HepG2 (cell line): ENCODE data around the gene SPCS2. TPM values are rescaled to one million over a fixed set of nuclear protein-coding genes. Genes with fewer than 3 reads are reported as not detected.

Source experiments
- ATAC-seq: fragments of 200-7000 bp; cut with Tn5 transposase; 3 replicates; pipeline ENCODE4 v1.9.1; 2020; ENCODE audit warnings: mild to moderate bottlenecking, moderate library complexity
- BruUV-seq: library from RNA; stranded (reverse); fragments of 400-500 nt; replicated peaks from 2 replicates; lab custom pipeline; 2021; lab: Mats Ljungman, UMichigan
- CTCF ChIA-PET: fragments of 300-600 bp; formaldehyde crosslinking; extraction: SDS; loops from one replicate; lab custom pipeline; 2021; ENCODE audit warnings: low total read pairs, inconsistent platforms, low intra/inter-chr PET ratio; lab: Yijun Ruan, JAX
- POLR2A ChIA-PET: fragments of 350-600 bp; sonication (Branson Sonifier 250); formaldehyde crosslinking; loops from one replicate; lab custom pipeline; 2020; ENCODE audit warnings: antibody characterized with exemption, inconsistent platforms; lab: Yijun Ruan, JAX
- DNase-seq: peaks from one replicate; pipeline ENCODE4 v3.0.0-alpha.2; 2015; ENCODE audit warnings: low spot score
- FAIRE-seq: peaks from 3 replicates; lab custom pipeline; 2011; peaks lifted over from hg19 to GRCh38; lab: Jason Lieb, UNC
- H2AFZ ChIP-seq: one replicate; pipeline ENCODE4 v1.6.1; 2011; ENCODE audit warnings: low read length, inconsistent platforms
- H3K27ac ChIP-seq: fragments of 300-600 bp; 3 replicates; pipeline ENCODE4 v1.8.0; 2011; ENCODE audit warnings: mixed run types, mild to moderate bottlenecking, mixed read lengths, low read length, inconsistent platforms; ENCODE audit not compliant: insufficient read depth; ENCODE audit errors: extremely low read length
- H3K27me3 ChIP-seq, 2 experiments: fragments of 200-600 bp in 1 of 2; 2 replicates in 1 of 2; 3 replicates in 1 of 2; pipeline versions ENCODE4 v1.6.0 to v1.8.0; 2011; ENCODE audit warnings: low read length in 2 of 2, mild to moderate bottlenecking in 2 of 2, moderate library complexity in 2 of 2, inconsistent platforms in 1 of 2; ENCODE audit not compliant: insufficient read depth in 2 of 2, control insufficient read depth in 1 of 2
- H3K36me3 ChIP-seq, 2 experiments: fragments of 200-600 bp in 1 of 2; replicated peaks in 1 of 2; 2 replicates in 1 of 2; 3 replicates in 1 of 2; pipeline versions ENCODE4 v1.5.1 to v1.8.0; 2011; ENCODE audit warnings: low read length in 2 of 2, inconsistent platforms in 1 of 2; ENCODE audit not compliant: insufficient read depth in 2 of 2, control insufficient read depth in 1 of 2
- H3K4me1 ChIP-seq: 2 replicates; pipeline ENCODE4 v1.5.1; 2012; ENCODE audit warnings: low read length, inconsistent platforms; ENCODE audit not compliant: insufficient read depth
- H3K4me2 ChIP-seq: 2 replicates; pipeline ENCODE4 v1.6.0; 2011; ENCODE audit warnings: low read depth, low read length, inconsistent platforms
- H3K4me3 ChIP-seq, 3 experiments: fragments of 200-600 bp in 1 of 3; sonication (generic), shearing (Covaris generic) in 1 of 3; replicated peaks in 1 of 3; 2 replicates each; pipeline ENCODE4 v1.5.1; 2011 to 2016; ENCODE audit warnings: low read length in 3 of 3, inconsistent platforms in 2 of 3, low read depth in 2 of 3, mild to moderate bottlenecking in 2 of 3, control low read depth in 1 of 3, mixed read lengths in 1 of 3; ENCODE audit not compliant: insufficient read depth in 1 of 3
- H3K79me2 ChIP-seq: one replicate; pipeline ENCODE4 v1.6.1; 2011; ENCODE audit warnings: low read length, inconsistent platforms; ENCODE audit not compliant: insufficient read depth
- H3K9ac ChIP-seq: 2 replicates; pipeline ENCODE4 v1.6.0; 2011; ENCODE audit warnings: mild to moderate bottlenecking, low read depth, low read length, inconsistent platforms; ENCODE audit not compliant: insufficient read depth
- H3K9me3 ChIP-seq: 2 replicates; pipeline ENCODE4 v1.5.1; 2012; ENCODE audit warnings: mild to moderate bottlenecking, low read length
- H4K20me1 ChIP-seq: 2 replicates; pipeline ENCODE4 v1.6.0; 2011; ENCODE audit warnings: inconsistent platforms, mild to moderate bottlenecking, low read length, moderate library complexity; ENCODE audit not compliant: insufficient read depth
- CC2D1A ChIP-seq: sonication (generic); formaldehyde crosslinking; IDR thresholded peaks from 2 replicates; pipeline ENCODE4 v1.8.1; 2023; ENCODE audit warnings: mild to moderate bottlenecking, missing genetic modification reagents
- CCAR2 ChIP-seq: fragments of 200-400 bp; formaldehyde crosslinking; optimal IDR thresholded peaks from 2 replicates; pipeline ENCODE3; 2018; ENCODE audit warnings: low read depth, mild to moderate bottlenecking, low read length, moderate library complexity
- FOXP1 ChIP-seq, 2 experiments: fragments of 450-650 bp in 1 of 2; IDR thresholded peaks; 2 replicates each; pipeline ENCODE4 v1.6.1; 2017 to 2018; ENCODE audit warnings: antibody characterized with exemption in 1 of 2
- MTA3 ChIP-seq: sonication (generic); formaldehyde crosslinking; IDR thresholded peaks from 2 replicates; pipeline ENCODE4 v1.4.0; 2020; ENCODE audit warnings: missing genetic modification reagents
- MTF1 ChIP-seq: sonication (generic); formaldehyde crosslinking; IDR thresholded peaks from 2 replicates; pipeline ENCODE4 v1.5.0; 2020; ENCODE audit warnings: missing genetic modification reagents
- PHF20 ChIP-seq: sonication (generic); formaldehyde crosslinking; IDR thresholded peaks from 2 replicates; pipeline ENCODE4 v1.5.0; 2020; ENCODE audit warnings: mild to moderate bottlenecking, missing genetic modification reagents
- SATB2 ChIP-seq: sonication (generic); formaldehyde crosslinking; IDR thresholded peaks from 2 replicates; pipeline ENCODE4 v1.5.0; 2020; ENCODE audit warnings: missing genetic modification reagents
- SRF ChIP-seq: IDR thresholded peaks from 2 replicates; pipeline ENCODE4 v1.6.1; 2011; ENCODE audit warnings: mild to moderate bottlenecking, low read depth, low read length, moderate library complexity
- SRSF9 ChIP-seq: fragments of 200-400 bp; formaldehyde crosslinking; IDR thresholded peaks from 2 replicates; pipeline ENCODE4 v1.6.1; 2018; ENCODE audit warnings: borderline replicate concordance, mild to moderate bottlenecking, low read depth, low read length; ENCODE audit not compliant: insufficient read depth, poor library complexity, severe bottlenecking
- TAF15 ChIP-seq: fragments of 200-400 bp; formaldehyde crosslinking; IDR thresholded peaks from one replicate; pipeline ENCODE4 v1.6.1; 2018; ENCODE audit warnings: mild to moderate bottlenecking, low read depth, low read length; ENCODE audit not compliant: poor library complexity, severe bottlenecking
- ZFAT ChIP-seq: sonication (generic); formaldehyde crosslinking; conservative IDR thresholded peaks from 2 replicates; pipeline ENCODE4 v1.8.1; 2023; ENCODE audit warnings: missing genetic modification reagents, inconsistent platforms
- ZFY ChIP-seq: sonication (generic); formaldehyde crosslinking; IDR thresholded peaks from 2 replicates; pipeline ENCODE4 v1.4.0; 2020; ENCODE audit warnings: missing genetic modification reagents
- ZNF224 ChIP-seq: sonication (generic); formaldehyde crosslinking; IDR thresholded peaks from 2 replicates; pipeline ENCODE4 v1.5.0; 2020; ENCODE audit warnings: mild to moderate bottlenecking, missing genetic modification reagents
- ZNF331 ChIP-seq: sonication (generic); formaldehyde crosslinking; IDR thresholded peaks from 2 replicates; pipeline ENCODE4 v1.4.0; 2020; ENCODE audit warnings: missing genetic modification reagents
- ZNF724P ChIP-seq: sonication (generic); formaldehyde crosslinking; IDR thresholded peaks from 2 replicates; pipeline ENCODE4 v1.8.0; 2022; ENCODE audit warnings: missing genetic modification reagents, borderline replicate concordance
- ZNF746 ChIP-seq: sonication (generic); formaldehyde crosslinking; IDR thresholded peaks from 2 replicates; pipeline ENCODE4 v1.8.0; 2022; ENCODE audit warnings: mild to moderate bottlenecking, missing genetic modification reagents
- WGBS: methylation state at CpG from one replicate; pipeline ENCODE4 v1.1.6; 2017; ENCODE audit warnings: low lambda C conversion rate; 5-methylcytosine and 5-hydroxymethylcytosine counted together
- in situ Hi-C: cut with HindIII; loops from 2 replicates; pipeline ENCODE4 v1.10.0; 2017; ENCODE audit warnings: low pct_unique_long_range_greater_than_20kb; ENCODE audit not compliant: extremely low pct_ligation_motif_present
- intact Hi-C: fragments of 100-400 bp; cut with micrococcal nuclease; formaldehyde crosslinking; loops from one replicate; pipeline ENCODE4 v1.10.0; 2022; ENCODE audit not compliant: unreplicated experiment
- polyA plus RNA-seq, 8 experiments: library from polyadenylated mRNA; depleted of rRNA in 3 of 8; stranded (reverse) in 7 of 8; unstranded in 1 of 8; fragments of >200 nt; fragmentation: Illumina TruSeq in 4 of 8; extraction: Trizol in 4 of 8; gene quantifications; 2 replicates each; pipeline versions ENCODE4 v1.2.1 to v1.2.3, GENCODE V29; 2011 to 2016; ENCODE audit warnings: low read depth in 4 of 8, missing spikeins in 1 of 8, mixed read lengths in 1 of 8; ENCODE audit not compliant: insufficient read depth in 1 of 8
- total RNA-seq, 5 experiments: library from RNA; depleted of rRNA; stranded (reverse); fragments of >200 nt; fragmentation: Illumina TruSeq; extraction: Trizol; gene quantifications; 2 replicates each; pipeline ENCODE4 v1.2.3, GENCODE V29; 2016; ENCODE audit warnings: low read depth in 1 of 5
- TF ChIP-seq, protein P1 (sequence below): sonication (generic); formaldehyde crosslinking; IDR thresholded peaks from 2 replicates; pipeline ENCODE4 v1.4.0; 2020; ENCODE audit warnings: mild to moderate bottlenecking, missing genetic modification reagents
- TF ChIP-seq, protein P2 (sequence below): sonication (generic); formaldehyde crosslinking; IDR thresholded peaks from 2 replicates; pipeline ENCODE4 v1.4.0; 2020; ENCODE audit warnings: missing genetic modification reagents
- TF ChIP-seq, protein P3 (sequence below): sonication (generic); formaldehyde crosslinking; IDR thresholded peaks from 2 replicates; pipeline ENCODE4 v1.8.0; 2022; ENCODE audit warnings: mild to moderate bottlenecking, missing genetic modification reagents, borderline replicate concordance
- TF ChIP-seq, protein P4 (sequence below): sonication (generic); formaldehyde crosslinking; IDR thresholded peaks from 2 replicates; pipeline ENCODE4 v1.5.0; 2020; ENCODE audit warnings: missing genetic modification reagents

The SPCS2 gene
- total and polyA plus RNA-seq, 2 of the 13 experiments (the other 11 are each of a cell fraction or from before 2014, with no cell fraction given): 87.3 to 142 TPM

DNA sequence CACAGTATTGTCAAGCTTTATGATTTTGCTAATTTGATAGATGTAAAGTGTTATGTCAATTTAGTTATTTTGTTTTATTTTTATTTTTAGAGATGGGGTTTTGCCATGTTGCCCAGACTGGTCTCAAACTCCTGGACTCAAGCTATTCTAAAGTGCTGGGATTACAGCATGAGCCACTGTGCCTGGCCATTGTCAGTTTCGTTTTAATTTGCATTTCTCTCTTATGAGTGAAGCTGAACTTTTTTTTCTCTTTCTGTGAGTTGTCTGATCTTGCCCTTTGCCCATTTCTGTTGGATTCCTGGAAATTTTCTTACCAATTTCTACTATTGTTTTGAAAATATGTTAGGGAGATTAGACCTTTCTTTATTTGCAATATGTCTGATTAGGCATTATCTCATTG is 55.1 kb downstream of the SPCS2 start (continued):
- TF ChIP-seq, protein P1, sequence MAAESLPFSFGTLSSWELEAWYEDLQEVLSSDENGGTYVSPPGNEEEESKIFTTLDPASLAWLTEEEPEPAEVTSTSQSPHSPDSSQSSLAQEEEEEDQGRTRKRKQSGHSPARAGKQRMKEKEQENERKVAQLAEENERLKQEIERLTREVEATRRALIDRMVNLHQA (CRISPR knock-in tag): no peak
- TF ChIP-seq PHF20 (CRISPR knock-in tag) (no peak), MTF1 (CRISPR knock-in tag) (no peak), TAF15 (no peak)

DNA sequence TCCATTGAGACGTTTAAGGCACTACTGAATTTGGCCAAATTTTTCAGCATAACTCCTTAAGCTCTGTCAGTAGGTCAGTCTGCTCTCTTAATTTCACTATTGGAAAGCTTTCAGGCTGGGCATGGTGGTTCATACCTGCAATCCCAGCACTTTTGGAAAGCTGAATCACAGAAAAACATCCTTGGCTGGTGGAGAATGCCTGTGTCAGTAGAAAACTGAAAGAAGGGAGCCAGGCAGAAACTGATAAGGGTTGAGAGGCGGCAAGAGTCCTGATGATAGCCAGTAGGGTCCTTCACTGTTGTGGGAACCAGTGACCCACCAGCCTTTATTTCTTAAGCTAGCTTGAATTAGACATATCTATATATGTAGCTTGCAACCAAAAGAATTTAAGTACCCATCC is 62.3 kb downstream of the SPCS2 start:
- CTCF ChIA-PET: no interaction called here
- TF ChIP-seq CC2D1A (CRISPR knock-in tag) (no peak), SRF (no peak), ZFAT (no peak), ZNF724P (CRISPR knock-in tag) (no peak), ZNF224 (CRISPR knock-in tag) (no peak), FOXP1 (IDR thresholded peaks at IDR 0.05) (no peak), FOXP1 (CRISPR knock-in tag; IDR thresholded peaks at IDR 0.05) (no peak), CCAR2 (no peak), SATB2 (CRISPR knock-in tag) (no peak), MTA3 (CRISPR knock-in tag) (no peak), SRSF9 (no peak), ZNF331 (no peak), ZFY (no peak), ZNF746 (no peak)
- TF ChIP-seq, protein P2, sequence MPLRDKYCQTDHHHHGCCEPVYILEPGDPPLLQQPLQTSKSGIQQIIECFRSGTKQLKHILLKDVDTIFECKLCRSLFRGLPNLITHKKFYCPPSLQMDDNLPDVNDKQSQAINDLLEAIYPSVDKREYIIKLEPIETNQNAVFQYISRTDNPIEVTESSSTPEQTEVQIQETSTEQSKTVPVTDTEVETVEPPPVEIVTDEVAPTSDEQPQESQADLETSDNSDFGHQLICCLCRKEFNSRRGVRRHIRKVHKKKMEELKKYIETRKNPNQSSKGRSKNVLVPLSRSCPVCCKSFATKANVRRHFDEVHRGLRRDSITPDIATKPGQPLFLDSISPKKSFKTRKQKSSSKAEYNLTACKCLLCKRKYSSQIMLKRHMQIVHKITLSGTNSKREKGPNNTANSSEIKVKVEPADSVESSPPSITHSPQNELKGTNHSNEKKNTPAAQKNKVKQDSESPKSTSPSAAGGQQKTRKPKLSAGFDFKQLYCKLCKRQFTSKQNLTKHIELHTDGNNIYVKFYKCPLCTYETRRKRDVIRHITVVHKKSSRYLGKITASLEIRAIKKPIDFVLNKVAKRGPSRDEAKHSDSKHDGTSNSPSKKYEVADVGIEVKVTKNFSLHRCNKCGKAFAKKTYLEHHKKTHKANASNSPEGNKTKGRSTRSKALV (CRISPR knock-in tag): no peak
- TF ChIP-seq, protein P3, sequence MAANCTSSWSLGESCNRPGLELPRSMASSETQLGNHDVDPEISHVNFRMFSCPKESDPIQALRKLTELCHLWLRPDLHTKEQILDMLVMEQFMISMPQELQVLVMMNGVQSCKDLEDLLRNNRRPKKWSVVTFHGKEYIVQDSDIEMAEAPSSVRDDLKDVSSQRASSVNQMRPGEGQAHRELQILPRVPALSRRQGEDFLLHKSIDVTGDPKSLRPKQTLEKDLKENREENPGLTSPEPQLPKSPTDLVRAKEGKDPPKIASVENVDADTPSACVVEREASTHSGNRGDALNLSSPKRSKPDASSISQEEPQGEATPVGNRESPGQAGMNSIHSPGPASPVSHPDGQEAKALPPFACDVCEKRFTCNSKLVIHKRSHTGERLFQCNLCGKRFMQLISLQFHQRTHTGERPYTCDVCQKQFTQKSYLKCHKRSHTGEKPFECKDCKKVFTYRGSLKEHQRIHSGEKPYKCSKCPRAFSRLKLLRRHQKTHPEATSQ (CRISPR knock-in tag): no peak
- TF ChIP-seq, protein P4, sequence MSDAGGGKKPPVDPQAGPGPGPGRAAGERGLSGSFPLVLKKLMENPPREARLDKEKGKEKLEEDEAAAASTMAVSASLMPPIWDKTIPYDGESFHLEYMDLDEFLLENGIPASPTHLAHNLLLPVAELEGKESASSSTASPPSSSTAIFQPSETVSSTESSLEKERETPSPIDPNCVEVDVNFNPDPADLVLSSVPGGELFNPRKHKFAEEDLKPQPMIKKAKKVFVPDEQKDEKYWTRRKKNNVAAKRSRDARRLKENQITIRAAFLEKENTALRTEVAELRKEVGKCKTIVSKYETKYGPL (CRISPR knock-in tag): no peak

More for the DNA sequence above, 62.3 kb downstream of the SPCS2 start:
- Histone ChIP-seq H2AFZ (no peak overlapping the region), H3K27ac (no peak overlapping the region), H3K4me3 (no peak overlapping the region), H3K36me3 (peaks cover 8 to 27% of the 10 kb centered on the region in 2 experiments), H4K20me1 (no peaks in the 10 kb centered on the region), H3K4me1 (peaks cover 17% of the 10 kb centered on the region), H3K4me2 (no peak overlapping the region), H3K9me3 (no peaks in the 10 kb centered on the region), H3K27me3 (no peaks in the 10 kb centered on the region), H3K79me2 (no peaks in the 10 kb centered on the region), H3K9ac (no peak overlapping the region)
- 100% methylated on average over 2 of the region's 2 CpGs for WGBS
- ATAC-seq: no peak
- POLR2A ChIA-PET: no interaction called here
- no peak for FAIRE-seq
- intact Hi-C loops (no loop called here), in situ Hi-C loops (no loop called here)
- BruUV-seq: no TSS peak
- no peak for DNase-seq
